Activated CD8-positive, alpha-beta memory T cell treated with anti-CD3 and anti-CD28 coated beads for 24 hours (primary cell): ENCODE results near the gene ANKRD33B.

Source experiments
- DNase-seq: peaks from one replicate; pipeline ENCODE4 v3.0.0-alpha.2; 2020

Gene ANKRD33B

GRCh38 chr5:10682801-10683525 is 119.1 kb downstream of the ANKRD33B start:
- DNase-seq: no peak

- no peak for DNase-seq
Measured at GRCh38 chr5:10684303-10685086, 120.6 kb downstream of the ANKRD33B start.

GRCh38 chr5:10685115-10685521 is 121.2 kb downstream of the ANKRD33B start:
- DNase-seq: no peak

- DNase-seq: no peak
Measured at GRCh38 chr5:10686890-10687289, 123.0 kb downstream of the ANKRD33B start.

GRCh38 chr5:10688651-10689171 is 124.8 kb downstream of the ANKRD33B start:
- no peak for DNase-seq

- DNase-seq: no peak
Measured at GRCh38 chr5:10689391-10690081, 125.7 kb downstream of the ANKRD33B start.

- no peak for DNase-seq
Measured at GRCh38 chr5:10690460-10691440, 126.9 kb downstream of the ANKRD33B start.

GRCh38 chr5:10691826-10692785 is 128.2 kb downstream of the ANKRD33B start:
- no peak for DNase-seq

GRCh38 chr5:10695055-10695649 is 131.3 kb downstream of the ANKRD33B start:
- no peak for DNase-seq

- DNase-seq: no peak
Measured at GRCh38 chr5:10695759-10696543, 132.1 kb downstream of the ANKRD33B start.

GRCh38 chr5:10699281-10699874 is 135.5 kb downstream of the ANKRD33B start:
- no peak for DNase-seq

- DNase-seq: no peak
Measured at GRCh38 chr5:10699987-10700386, 136.1 kb downstream of the ANKRD33B start.

GRCh38 chr5:10700516-10700915 is 136.6 kb downstream of the ANKRD33B start:
- DNase-seq: no peak

GRCh38 chr5:10701567-10702039 is 137.7 kb downstream of the ANKRD33B start:
- no peak for DNase-seq

- DNase-seq: no peak
Measured at GRCh38 chr5:10702040-10702629, 138.3 kb downstream of the ANKRD33B start.

- DNase-seq: no peak
Measured at GRCh38 chr5:10702911-10703491, 139.1 kb downstream of the ANKRD33B start.

GRCh38 chr5:10703676-10704075 is 139.8 kb downstream of the ANKRD33B start:
- no peak for DNase-seq

- no peak for DNase-seq
Measured at GRCh38 chr5:10704949-10705621, 141.2 kb downstream of the ANKRD33B start.
